GM18511 (cell line): Measurements from ENCODE around the gene COA8.

Experiments
- ATAC-seq: cut with Tn5 transposase; IDR thresholded peaks from one replicate; pipeline ENCODE4 v1.9.1; 2021; ENCODE audit warnings: mild to moderate bottlenecking, moderate library complexity; ENCODE audit not compliant: unreplicated experiment

The COA8 gene

GRCh38 chr14:103616635-103617300 is 54.0 kb downstream of the COA8 start:
- no peak for ATAC-seq

GRCh38 chr14:103619057-103619456 is 56.3 kb downstream of the COA8 start:
- ATAC-seq = no peak

GRCh38 chr14:103621860-103622259 is 59.1 kb downstream of the COA8 start:
- ATAC-seq = no peak

- no peak for ATAC-seq
Measured at GRCh38 chr14:103623308-103623707, 60.5 kb downstream of the COA8 start.

GRCh38 chr14:103623883-103624482 is 61.2 kb downstream of the COA8 start:
- ATAC-seq = no peak

GRCh38 chr14:103624860-103625259 is 62.1 kb downstream of the COA8 start:
- ATAC-seq = no peak

- no peak for ATAC-seq
Measured at GRCh38 chr14:103625356-103626095, 62.8 kb downstream of the COA8 start.

GRCh38 chr14:103626146-103626850 is 63.5 kb downstream of the COA8 start:
- ATAC-seq = no peak

- no peak for ATAC-seq
Measured at GRCh38 chr14:103627073-103628025, 64.6 kb downstream of the COA8 start.

GRCh38 chr14:103628221-103628683 is 65.5 kb downstream of the COA8 start:
- ATAC-seq = no peak

- peak; percentile 60 for ATAC-seq
Measured at GRCh38 chr14:103628684-103629502, 66.1 kb downstream of the COA8 start, which contains the start of gene KLC1. TSS of gene KLC1 (plus strand) at chr14:103629211. CDS start at chr14:103654565, 25,354 bp downstream.

- peak; percentile 38 for ATAC-seq
Measured at GRCh38 chr14:103629503-103630121, 66.9 kb downstream of the COA8 start.

- no peak for ATAC-seq
Measured at GRCh38 chr14:103630364-103631108, 67.8 kb downstream of the COA8 start.

GRCh38 chr14:103633391-103633790 is 70.6 kb downstream of the COA8 start:
- ATAC-seq = no peak

- ATAC-seq = no peak
Measured at GRCh38 chr14:103634156-103634555, 71.4 kb downstream of the COA8 start.

- ATAC-seq = no peak
Measured at GRCh38 chr14:103638594-103638993, 75.8 kb downstream of the COA8 start.
